Liver (tissue), 9 donors: ENCODE data around the gene MS4A8. TPM values are rescaled to one million over a fixed set of nuclear protein-coding genes. Genes with fewer than 3 reads are reported as not detected.

ENCODE experiments used
- DNase-seq: peaks from one replicate; pipeline ENCODE4 v3.0.0-alpha.2; 2017; ENCODE audit warnings: low spot score
- H3K27ac ChIP-seq, 2 donors: one replicate each; pipeline ENCODE4 v1.7.0; 2013; ENCODE audit warnings: inconsistent platforms in 2 of 2, low read length in 2 of 2, control low read depth in 1 of 2, low read depth in 1 of 2, mild to moderate bottlenecking in 1 of 2
- H3K27me3 ChIP-seq, 4 donors: one replicate each; pipeline versions ENCODE4 v1.6.1 to v1.7.0; 2013; ENCODE audit warnings: low read length in 3 of 4, inconsistent platforms in 1 of 4, mild to moderate bottlenecking in 1 of 4, moderate library complexity in 1 of 4; ENCODE audit not compliant: control insufficient read depth in 4 of 4, insufficient read depth in 4 of 4
- H3K36me3 ChIP-seq, 4 donors: one replicate each; pipeline versions ENCODE4 v1.6.1 to v1.7.0; 2013; ENCODE audit warnings: low read length in 3 of 4, mild to moderate bottlenecking in 3 of 4, low read depth in 1 of 4, moderate library complexity in 1 of 4; ENCODE audit not compliant: control insufficient read depth in 4 of 4, insufficient read depth in 3 of 4
- H3K4me1 ChIP-seq, 4 donors: one replicate each; pipeline versions ENCODE4 v1.6.1 to v1.7.0; 2013; ENCODE audit warnings: low read length in 3 of 4, mild to moderate bottlenecking in 3 of 4, moderate library complexity in 1 of 4; ENCODE audit not compliant: control insufficient read depth in 4 of 4, insufficient read depth in 4 of 4
- H3K4me3 ChIP-seq, 3 donors: one replicate each; pipeline versions ENCODE4 v1.6.1 to v1.7.0; 2013; ENCODE audit warnings: low read length in 3 of 3, control low read depth in 1 of 3, low read depth in 1 of 3, mild to moderate bottlenecking in 1 of 3
- H3K9ac ChIP-seq, 2 donors: one replicate each; pipeline ENCODE4 v1.7.0; 2013; ENCODE audit warnings: low read length in 2 of 2, mild to moderate bottlenecking in 2 of 2, moderate library complexity in 2 of 2, control low read depth in 1 of 2, low read depth in 1 of 2
- H3K9me3 ChIP-seq, 4 donors: one replicate each; pipeline versions ENCODE4 v1.6.1 to v1.7.0; 2013; ENCODE audit warnings: low read length in 3 of 4; ENCODE audit not compliant: control insufficient read depth in 4 of 4
- ATF3 ChIP-seq: IDR thresholded peaks from 2 replicates; pipeline ENCODE4 v1.6.1; 2016; ENCODE audit warnings: antibody characterized with exemption
- CTCF ChIP-seq: fragments of 150-350 bp; IDR thresholded peaks from 2 replicates; pipeline ENCODE4 v1.5.1; 2017; ENCODE audit warnings: improper control_type of control experiment, low read depth, low read length; ENCODE audit not compliant: missing input control
- EGR1 ChIP-seq, 2 donors: IDR thresholded peaks; 2 replicates each; pipeline ENCODE4 v1.6.1; 2016 to 2018; ENCODE audit warnings: antibody characterized with exemption in 2 of 2, low read depth in 2 of 2
- FOXA1 ChIP-seq: IDR thresholded peaks from 2 replicates; pipeline ENCODE4 v1.6.1; 2016; ENCODE audit warnings: antibody characterized with exemption
- FOXA2 ChIP-seq: IDR thresholded peaks from 2 replicates; pipeline ENCODE4 v1.6.1; 2016; ENCODE audit warnings: antibody characterized with exemption
- GABPA ChIP-seq, 2 donors: IDR thresholded peaks in 1 of 2; conservative IDR thresholded peaks in 1 of 2; 2 replicates each; pipeline ENCODE4 v1.6.1; 2016; ENCODE audit warnings: antibody characterized with exemption in 2 of 2, mild to moderate bottlenecking in 1 of 2, moderate library complexity in 1 of 2
- HNF4A ChIP-seq, 2 donors: conservative IDR thresholded peaks; 2 replicates each; pipeline ENCODE4 v1.6.1; 2016; ENCODE audit warnings: antibody characterized with exemption in 2 of 2, mild to moderate bottlenecking in 2 of 2
- HNF4G ChIP-seq: IDR thresholded peaks from 2 replicates; pipeline ENCODE4 v1.6.1; 2016; ENCODE audit warnings: antibody characterized with exemption
- JUND ChIP-seq, 2 donors: IDR thresholded peaks; 2 replicates each; pipeline ENCODE4 v1.6.1; 2016; ENCODE audit warnings: antibody characterized with exemption in 2 of 2
- MAX ChIP-seq: IDR thresholded peaks from 2 replicates; pipeline ENCODE4 v1.6.1; 2016; ENCODE audit warnings: antibody characterized with exemption
- NR2F2 ChIP-seq: IDR thresholded peaks from 2 replicates; pipeline ENCODE4 v1.6.1; 2016; ENCODE audit warnings: antibody characterized with exemption
- RAD21 ChIP-seq, 2 donors: IDR thresholded peaks; 2 replicates each; pipeline ENCODE4 v1.6.1; 2016; ENCODE audit warnings: antibody characterized with exemption in 2 of 2, mild to moderate bottlenecking in 2 of 2
- REST ChIP-seq: IDR thresholded peaks from 2 replicates; pipeline ENCODE4 v1.6.1; 2016; ENCODE audit warnings: antibody characterized with exemption, mild to moderate bottlenecking
- RXRA ChIP-seq, 2 donors: IDR thresholded peaks; 2 replicates each; pipeline ENCODE4 v1.6.1; 2017 to 2018; ENCODE audit warnings: antibody characterized with exemption in 2 of 2, mild to moderate bottlenecking in 1 of 2
- SP1 ChIP-seq: IDR thresholded peaks from 2 replicates; pipeline ENCODE4 v1.6.1; 2018; ENCODE audit warnings: antibody characterized with exemption, mild to moderate bottlenecking
- TAF1 ChIP-seq: conservative IDR thresholded peaks from 2 replicates; pipeline ENCODE4 v1.6.1; 2016; ENCODE audit warnings: antibody characterized with exemption, mild to moderate bottlenecking
- YY1 ChIP-seq: IDR thresholded peaks from 2 replicates; pipeline ENCODE4 v1.6.1; 2016; ENCODE audit warnings: antibody characterized with exemption, mild to moderate bottlenecking
- ZBTB33 ChIP-seq: IDR thresholded peaks from 2 replicates; pipeline ENCODE4 v1.6.1; 2016; ENCODE audit warnings: antibody characterized with exemption
- WGBS: extraction: QIAGEN DNeasy Blood & Tissue Kit; methylation state at CpG from one replicate; pipeline ENCODE4 v1.1.7; 2013; 5-methylcytosine and 5-hydroxymethylcytosine counted together
- polyA plus RNA-seq, 2 donors: library from polyadenylated mRNA; stranded (reverse) in 1 of 2; unstranded in 1 of 2; fragments of 200-250 nt in 1 of 2; fragments of >200 nt in 1 of 2; fragmentation: Nextera tagmentation in 1 of 2; extraction: Ambion mirVana in 1 of 2; gene quantifications; one replicate each; pipeline versions ENCODE4 v1.2.1 to v1.2.3, GENCODE V29; 2013 to 2015
- total RNA-seq, 2 donors: library from RNA; depleted of rRNA; stranded (reverse); fragments of >200 nt; gene quantifications; one replicate each; pipeline ENCODE4 v1.2.3, GENCODE V29; 2014
- donor health status: healthy.
- donor health status: healthy.
- donor health status: healthy.
- donor health status: healthy.
- donor health status: healthy.

Gene MS4A8
- total and polyA plus RNA-seq, 4 donors = 0.08 TPM; not detected in 3

DNA sequence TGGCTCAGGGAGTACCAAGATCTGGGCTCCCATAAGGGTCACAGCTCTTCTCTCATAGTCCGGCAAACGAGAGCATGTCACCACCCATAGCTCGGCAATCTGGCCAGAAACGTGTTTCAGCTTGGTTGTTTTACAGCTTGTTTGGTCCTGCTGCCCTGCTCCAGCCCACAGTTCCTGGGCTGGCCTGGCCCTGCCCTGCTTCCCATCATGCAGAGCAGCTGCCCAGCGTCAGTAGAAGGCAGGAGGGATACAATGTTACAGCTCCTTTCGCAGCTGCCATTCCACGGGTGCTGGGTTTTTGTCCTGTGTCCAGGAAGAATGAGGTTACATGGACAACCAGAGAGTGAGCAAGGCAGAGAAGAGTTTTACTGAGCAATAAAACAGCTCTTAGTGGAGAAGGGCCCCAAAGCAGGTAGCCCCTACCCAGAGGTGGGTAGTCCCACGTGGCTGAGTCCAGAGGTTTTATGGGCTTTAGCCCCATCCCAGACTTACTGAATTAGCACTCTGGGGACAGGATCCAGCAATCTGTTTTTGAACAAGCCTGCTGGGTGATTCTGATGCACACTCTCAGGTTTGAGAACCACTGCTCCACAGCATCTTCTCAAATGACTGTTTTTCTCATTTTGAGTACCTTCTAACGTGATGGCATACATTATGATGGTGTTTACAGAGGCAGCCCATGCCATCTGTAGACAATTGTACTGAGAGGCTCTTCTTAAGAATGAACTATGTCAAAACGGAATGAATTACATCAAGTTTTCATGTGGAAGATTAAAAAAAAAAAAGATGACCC, 19.3 kb downstream of the MS4A8 start:
- Histone ChIP-seq H3K27ac (no peak overlapping the region), H3K4me1 (no peaks in the 10 kb centered on the region), H3K9me3 (peaks cover 0 to 11% (median 9%) of the 10 kb centered on the region in 4 donors), H3K9ac (no peak overlapping the region), H3K27me3 (no peaks in the 10 kb centered on the region), H3K36me3 (no peaks in the 10 kb centered on the region), H3K4me3 (no peak overlapping the region)
- 75% methylated on average over 10 of the region's 10 CpGs for WGBS
- no peak for DNase-seq
- TF ChIP-seq ATF3 (no peak), GABPA (IDR thresholded peaks at IDR 0.05 in 1 of 2, conservative IDR thresholded peaks at IDR 0.05 in 1 of 2) (no peak), YY1 (no peak), ZBTB33 (no peak), FOXA1 (no peak), JUND (IDR thresholded peaks at IDR 0.05) (no peak), RXRA (IDR thresholded peaks at IDR 0.05) (no peak), FOXA2 (no peak), TAF1 (no peak), MAX (no peak), HNF4A (conservative IDR thresholded peaks at IDR 0.05) (no peak), EGR1 (IDR thresholded peaks at IDR 0.05; ENCODE audit: low read depth in 2 of 2) (no peak), NR2F2 (no peak)

GRCh38 chr11:60719391-60719790, 20.0 kb downstream of the MS4A8 start:
- Histone ChIP-seq H3K9me3 (peaks cover 0 to 11% (median 9%) of the 10 kb centered on the region in 4 donors), H3K36me3 (no peaks in the 10 kb centered on the region), H3K27me3 (no peaks in the 10 kb centered on the region), H3K4me1 (no peaks in the 10 kb centered on the region), H3K27ac (no peak overlapping the region), H3K4me3 (no peak overlapping the region), H3K9ac (no peak overlapping the region)
- WGBS = 73% methylated on average over 4 of the region's 4 CpGs
- TF ChIP-seq REST (no peak), EGR1 (IDR thresholded peaks at IDR 0.05; ENCODE audit: low read depth in 2 of 2) (no peak), CTCF (no peak), HNF4G (no peak), ZBTB33 (no peak), GABPA (IDR thresholded peaks at IDR 0.05 in 1 of 2, conservative IDR thresholded peaks at IDR 0.05 in 1 of 2) (no peak), RAD21 (IDR thresholded peaks at IDR 0.05) (no peak), FOXA2 (no peak), ATF3 (no peak), NR2F2 (no peak), JUND (IDR thresholded peaks at IDR 0.05) (no peak), MAX (no peak), TAF1 (no peak), RXRA (IDR thresholded peaks at IDR 0.05) (no peak), SP1 (no peak), YY1 (no peak), HNF4A (conservative IDR thresholded peaks at IDR 0.05) (no peak), FOXA1 (no peak)
- DNase-seq = no peak
